ENCODE measurements around the gene OR11A1.

Gene OR11A1

GRCh38 chr6:29456971-29457370 is at the start of gene OR11A1, which contains the start of gene OR2H1:
Gene OR11A1, minus strand, starts transcription at chr6:29457071. Its CDS starts 29,430 bp downstream, at chr6:29427641.
Gene OR2H1, plus strand, starts transcription at chr6:29457155. Its CDS starts 4,615 bp downstream, at chr6:29461770.
- in situ Hi-C loops (cut with MboI; ENCODE audit: low sequenced_read_pairs): no loop called here

DNA sequence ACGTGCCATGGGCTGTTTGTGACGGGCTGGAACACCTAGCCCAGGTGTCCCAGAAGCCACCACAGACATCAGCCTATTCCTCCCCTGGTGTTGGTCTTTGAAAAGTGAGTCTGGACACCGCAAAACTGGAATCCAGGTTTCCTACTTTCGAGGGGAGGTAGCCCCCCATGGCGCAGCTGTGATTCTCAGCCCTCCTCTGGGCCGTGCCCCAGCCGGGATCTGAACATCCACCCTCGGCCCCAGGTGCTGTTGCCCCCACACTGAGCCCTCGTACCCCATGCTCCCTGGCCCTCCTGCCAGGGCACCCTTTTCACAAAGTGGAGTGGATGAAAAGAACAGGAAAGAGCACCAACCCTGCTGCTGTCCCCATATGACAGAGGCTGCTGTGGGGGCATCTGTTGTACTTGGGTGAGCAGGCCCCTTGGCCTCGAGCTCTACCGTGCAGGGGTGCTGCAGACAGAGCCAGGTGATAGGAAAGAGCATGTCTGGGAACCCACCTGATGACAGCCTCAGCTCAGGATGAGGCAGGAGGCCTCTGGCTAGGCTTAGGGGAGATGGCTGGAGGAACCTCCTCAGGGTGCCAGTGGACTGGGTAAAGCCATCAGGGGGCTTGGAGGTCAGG is 49.7 kb upstream of the OR11A1 start:
- in situ Hi-C loops (cut with MboI; ENCODE audit: low sequenced_read_pairs): no loop called here

- in situ Hi-C loops (cut with MboI; ENCODE audit: low sequenced_read_pairs): no loop called here
These were observed 48.9 kb upstream of the OR11A1 start for GRCh38 chr6:29505808-29506207.

GRCh38 chr6:29504961-29505360 is 48.1 kb upstream of the OR11A1 start:
- in situ Hi-C loops (cut with MboI; ENCODE audit: low sequenced_read_pairs): no loop called here

GRCh38 chr6:29502597-29502996 is 45.7 kb upstream of the OR11A1 start:
- in situ Hi-C loops (cut with MboI; ENCODE audit: low sequenced_read_pairs): no loop called here

DNA sequence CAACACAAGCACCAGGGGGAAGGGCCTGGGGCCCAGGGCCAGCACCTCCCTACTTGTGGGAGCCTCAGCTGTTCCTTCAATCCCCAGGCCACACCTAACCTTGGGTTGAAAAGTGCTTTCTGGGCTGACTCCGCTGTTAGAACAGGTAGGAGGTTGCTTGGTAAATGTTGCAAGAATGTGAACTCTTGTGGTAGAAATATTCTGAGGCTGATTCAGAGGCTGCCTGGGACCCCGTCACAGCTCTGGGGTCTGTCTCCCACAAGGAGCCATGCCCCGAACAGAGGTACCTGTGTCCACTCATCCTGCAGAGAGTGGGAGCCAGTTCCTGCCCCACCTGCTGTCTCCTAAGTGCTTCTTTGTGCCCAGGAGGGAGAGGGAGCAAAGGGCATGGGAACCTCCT is 45.3 kb upstream of the OR11A1 start:
- in situ Hi-C loops (cut with MboI; ENCODE audit: low sequenced_read_pairs): no loop called here

DNA sequence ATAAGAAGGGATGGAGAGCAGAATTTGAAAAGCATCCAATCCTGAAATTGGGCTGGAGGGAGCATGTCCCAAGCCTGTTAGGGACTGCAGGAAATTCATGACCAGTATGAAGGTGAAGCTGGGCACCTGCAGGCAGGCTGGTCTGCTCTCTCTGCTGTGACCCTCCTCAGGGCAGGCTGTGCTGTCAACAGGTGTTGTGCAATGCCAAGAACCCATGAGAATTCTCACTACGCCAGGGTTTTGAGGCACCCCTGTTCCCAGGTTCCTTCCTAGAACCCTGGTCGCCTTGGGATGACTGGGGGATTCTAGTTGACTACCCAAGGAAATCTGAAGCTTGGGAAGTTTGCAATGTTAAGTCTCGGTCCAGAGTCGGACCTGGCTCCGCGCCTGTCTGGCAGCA is 44.2 kb upstream of the OR11A1 start:
- in situ Hi-C loops (cut with MboI; ENCODE audit: low sequenced_read_pairs): no loop called here

DNA sequence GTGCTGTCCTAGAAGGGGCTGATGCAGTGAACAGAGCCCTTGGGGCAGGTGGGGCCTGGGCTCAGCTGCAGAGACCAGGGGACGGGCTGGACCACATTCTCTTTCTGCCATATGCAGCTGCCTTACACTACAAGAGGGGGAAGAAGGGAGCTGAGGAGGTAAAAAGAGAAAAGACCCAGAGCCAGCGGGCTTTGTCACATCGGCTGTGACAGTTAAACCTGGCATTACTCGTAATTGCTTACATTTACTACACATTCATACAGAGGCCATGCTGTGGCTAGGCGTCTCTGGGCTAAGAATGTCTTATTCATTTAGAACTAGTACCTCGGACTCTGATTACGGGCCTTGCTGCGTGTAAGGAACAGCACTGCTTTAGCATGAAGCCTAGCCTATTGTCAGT is 43.7 kb upstream of the OR11A1 start:
- in situ Hi-C loops (cut with MboI; ENCODE audit: low sequenced_read_pairs): no loop called here

GRCh38 chr6:29499704-29500103 is 42.8 kb upstream of the OR11A1 start:
- in situ Hi-C loops (cut with MboI; ENCODE audit: low sequenced_read_pairs): no loop called here

DNA sequence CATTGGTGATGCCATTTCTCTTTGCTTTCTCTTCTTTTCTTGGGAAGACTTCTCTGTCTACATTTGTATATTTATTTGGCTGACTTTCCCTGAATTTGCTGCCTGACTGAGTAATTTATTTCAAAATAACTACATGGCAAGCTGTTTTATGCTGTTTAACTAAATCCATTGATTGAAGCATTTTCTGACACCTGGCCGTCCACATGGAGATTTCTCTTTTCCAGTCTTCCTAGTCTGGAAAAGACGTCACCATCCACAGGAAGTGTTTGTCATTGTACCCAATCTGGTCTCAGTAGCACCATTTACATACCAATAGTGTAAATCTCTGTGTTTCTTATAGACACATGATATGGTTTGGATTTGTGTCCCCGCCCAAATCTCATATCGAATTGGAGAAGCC is 40.1 kb upstream of the OR11A1 start:
- in situ Hi-C loops (cut with MboI; ENCODE audit: low sequenced_read_pairs): no loop called here

DNA sequence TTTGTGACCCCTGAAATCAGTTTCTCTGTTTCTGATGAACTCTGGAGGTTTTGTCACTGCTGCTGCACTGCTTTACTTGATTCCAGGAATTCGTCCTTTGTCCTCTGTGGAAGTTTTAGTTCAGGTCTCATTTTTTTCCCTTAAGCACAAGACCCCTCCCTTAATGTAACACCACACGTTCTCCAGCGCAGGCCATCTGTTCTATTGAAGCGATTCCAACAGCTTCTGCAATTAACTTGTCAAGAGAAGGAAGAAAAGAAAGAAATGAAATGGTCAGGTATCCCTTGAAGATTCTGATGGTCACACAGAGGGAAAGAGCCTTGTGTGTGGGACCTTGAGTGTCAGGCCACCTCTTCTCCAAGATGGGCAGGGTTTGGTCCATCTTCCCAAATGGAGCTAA is 38.7 kb upstream of the OR11A1 start:
- in situ Hi-C loops (cut with MboI; ENCODE audit: low sequenced_read_pairs): no loop called here

GRCh38 chr6:29494131-29494530 is 37.3 kb upstream of the OR11A1 start:
- in situ Hi-C loops (cut with MboI; ENCODE audit: low sequenced_read_pairs): no loop called here

GRCh38 chr6:29493261-29493660 is 36.4 kb upstream of the OR11A1 start:
- in situ Hi-C loops (cut with MboI; ENCODE audit: low sequenced_read_pairs): no loop called here

DNA sequence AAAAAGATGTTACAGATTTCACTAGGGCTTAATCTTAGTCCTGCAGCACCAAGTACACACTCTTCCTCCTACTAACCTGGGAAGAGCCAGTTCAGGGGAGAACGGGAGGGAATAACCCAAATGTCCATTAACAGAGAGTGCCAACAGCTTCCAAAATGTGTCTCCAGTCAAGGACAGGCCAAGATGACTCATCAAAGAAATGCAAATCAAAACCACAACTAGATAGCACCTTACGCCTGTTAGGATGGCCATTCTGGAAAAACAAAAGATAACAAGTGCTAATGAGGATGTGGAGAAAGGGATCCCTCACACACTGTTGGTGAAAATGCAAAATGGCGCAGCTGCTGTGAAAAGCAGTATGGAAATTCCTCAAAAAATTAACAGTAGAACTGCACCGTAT is 34.7 kb upstream of the OR11A1 start:
- in situ Hi-C loops (cut with MboI; ENCODE audit: low sequenced_read_pairs): no loop called here

GRCh38 chr6:29490552-29490951 is 33.7 kb upstream of the OR11A1 start:
- in situ Hi-C loops (cut with MboI; ENCODE audit: low sequenced_read_pairs): no loop called here

DNA sequence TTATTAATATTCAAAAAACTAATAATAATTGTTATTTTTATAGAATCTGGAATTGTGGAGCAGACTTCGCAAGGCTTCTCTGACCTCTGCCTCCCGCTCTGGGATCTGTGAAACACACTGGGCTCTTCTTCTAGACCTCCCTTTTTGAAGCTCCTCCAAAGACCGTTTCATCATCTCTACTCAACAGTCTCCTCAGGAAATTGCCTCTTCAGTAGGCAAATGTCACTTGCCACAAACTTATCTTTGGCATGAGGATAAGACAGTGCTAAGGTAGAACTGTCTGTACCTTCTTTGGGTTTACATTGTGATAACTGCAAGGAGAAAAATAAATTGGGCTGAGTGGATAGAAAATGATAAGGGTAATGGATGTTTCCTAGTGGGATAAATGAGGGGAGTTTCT is 33.2 kb upstream of the OR11A1 start:
- in situ Hi-C loops (cut with MboI; ENCODE audit: low sequenced_read_pairs): no loop called here

- in situ Hi-C loops (cut with MboI; ENCODE audit: low sequenced_read_pairs): no loop called here
These were observed 32.4 kb upstream of the OR11A1 start for GRCh38 chr6:29489286-29489685.

GRCh38 chr6:29488874-29489273 is 32.0 kb upstream of the OR11A1 start:
- in situ Hi-C loops (cut with MboI; ENCODE audit: low sequenced_read_pairs): no loop called here

GRCh38 chr6:29487660-29488059 is 30.8 kb upstream of the OR11A1 start, which contains the start of gene MAS1L:
Gene MAS1L, minus strand, starts transcription at chr6:29487956. Its CDS starts 54 bp downstream, at chr6:29487902.
- in situ Hi-C loops (cut with MboI; ENCODE audit: low sequenced_read_pairs): no loop called here

DNA sequence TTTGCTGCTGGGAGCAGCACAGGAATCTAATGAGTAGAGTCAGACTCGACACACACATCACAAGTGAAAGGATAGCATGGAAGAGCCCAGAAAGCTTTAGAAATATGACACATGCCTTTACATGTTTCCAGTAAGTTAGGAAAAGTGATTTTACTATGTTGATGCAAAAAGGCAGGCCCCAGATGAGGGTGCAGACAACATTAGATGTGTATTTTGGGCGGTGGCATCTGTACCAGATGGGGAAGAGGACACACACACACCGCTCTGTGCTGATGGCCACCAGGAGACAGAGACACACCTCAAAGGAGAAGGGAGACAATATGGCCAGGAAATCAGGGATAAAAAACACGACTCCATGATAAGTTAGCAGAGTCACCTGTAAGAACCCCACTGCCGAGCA is 30.3 kb upstream of the OR11A1 start:
- in situ Hi-C loops (cut with MboI; ENCODE audit: low sequenced_read_pairs): no loop called here

- in situ Hi-C loops (cut with MboI; ENCODE audit: low sequenced_read_pairs): no loop called here
These were observed 29.7 kb upstream of the OR11A1 start for GRCh38 chr6:29486577-29486976.

DNA sequence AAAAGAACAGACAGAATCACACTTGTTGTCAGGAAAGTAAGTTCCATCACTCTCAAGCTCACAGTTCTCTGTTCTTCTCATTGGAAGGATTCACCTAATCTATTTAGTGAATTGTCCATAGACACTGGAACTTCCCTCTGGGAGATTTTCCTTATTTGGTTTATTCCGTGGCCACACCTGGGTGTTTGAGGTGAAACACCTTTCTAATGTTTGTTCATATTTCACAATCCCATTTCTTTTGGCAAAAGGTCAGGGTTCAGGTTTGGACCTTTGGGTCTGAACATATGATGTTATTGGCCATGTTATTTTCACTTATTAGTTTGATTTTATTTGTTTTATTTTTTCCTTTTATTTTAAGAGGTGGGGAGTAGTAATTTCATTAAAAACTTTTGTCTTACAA is 26.9 kb upstream of the OR11A1 start:
- in situ Hi-C loops (cut with MboI; ENCODE audit: low sequenced_read_pairs): no loop called here

DNA sequence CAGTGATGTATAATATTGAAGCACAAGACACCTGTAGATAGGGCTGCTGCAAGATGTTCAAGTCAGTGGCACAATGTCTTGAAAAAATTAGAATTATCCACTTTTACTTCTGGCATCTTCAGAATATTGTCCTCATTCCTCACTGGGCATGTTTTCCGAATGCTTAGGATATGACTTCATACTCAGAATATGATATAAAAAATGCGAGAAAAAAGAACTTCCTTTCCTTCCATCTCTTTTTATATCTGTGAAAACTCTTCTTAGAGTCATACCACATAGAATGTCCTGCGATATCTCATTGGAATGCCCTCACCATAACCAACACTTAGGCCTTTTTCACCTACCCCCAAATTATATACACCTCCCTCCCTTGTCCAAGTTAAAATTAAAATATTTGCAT is 26.3 kb upstream of the OR11A1 start:
- in situ Hi-C loops (cut with MboI; ENCODE audit: low sequenced_read_pairs): no loop called here

All from HL-60/S4 treated with phorbol 12-myristate 13-acetate at 8.2 ng/mL for 4 days and 3 days (cell line).